HEK293 (cell line): Measurements from ENCODE around the gene LCN6.
"Not testable (repeated sequence)": the region's sequence is repeated elsewhere in the genome, so short reads cannot be mapped to it uniquely, and the experiment has no call there.

Experiments
- CTCF ChIA-PET: fragments of 350-600 bp; formaldehyde crosslinking; extraction: SDS; loops from one replicate; lab custom pipeline; 2021; ENCODE audit warnings: antibody characterized with exemption; lab: Yijun Ruan, JAX
- POLR2A ChIA-PET: fragments of 300-600 bp; formaldehyde crosslinking; extraction: SDS; loops from one replicate; lab custom pipeline; 2020; ENCODE audit warnings: antibody characterized with exemption, inconsistent platforms; lab: Yijun Ruan, JAX
- H3K27ac ChIP-seq: fragments of 200-500 bp; sonication (Bioruptor generic); 2 replicates; pipeline ENCODE4 v1.5.1; 2014; ENCODE audit warnings: low read depth, low read length, control low read depth, inconsistent platforms; ENCODE audit errors: extremely low read depth
- H3K36me3 ChIP-seq, 2 experiments: fragments of 200-500 bp in 1 of 2; sonication (Bioruptor generic) in 1 of 2; 1 replicate in 1 of 2; 2 replicates in 1 of 2; pipeline ENCODE4 v1.5.1; 2014 to 2017; ENCODE audit warnings: inconsistent platforms in 2 of 2, low read length in 2 of 2; ENCODE audit not compliant: control insufficient read depth in 2 of 2, insufficient read depth in 1 of 2
- H3K4me1 ChIP-seq: fragments of 200-500 bp; sonication (Bioruptor generic); 2 replicates; pipeline ENCODE4 v1.5.1; 2014; ENCODE audit warnings: mild to moderate bottlenecking, low read length, inconsistent platforms; ENCODE audit not compliant: control insufficient read depth, insufficient read depth
- H3K4me3 ChIP-seq: 2 replicates; pipeline ENCODE4 v1.5.1; 2011; ENCODE audit warnings: low read depth, mild to moderate bottlenecking, control low read depth, low read length, moderate library complexity
- H3K9me3 ChIP-seq: fragments of 200-500 bp; sonication (Bioruptor generic); 2 replicates; pipeline ENCODE4 v1.5.1; 2014; ENCODE audit warnings: low read depth, low read length, inconsistent platforms; ENCODE audit not compliant: control insufficient read depth, insufficient read depth
- BCL11A ChIP-seq: fragments of 450-650 bp; formaldehyde crosslinking; IDR thresholded peaks from 2 replicates; pipeline ENCODE4 v1.5.1; 2016; ENCODE audit warnings: low read depth, missing biosample characterization, missing genetic modification characterization
- GLI4 ChIP-seq: fragments of 450-650 bp; formaldehyde crosslinking; IDR thresholded peaks from 2 replicates; pipeline ENCODE4 v1.5.1; 2016; ENCODE audit warnings: missing biosample characterization, missing genetic modification characterization
- GLIS2 ChIP-seq: fragments of 450-650 bp; formaldehyde crosslinking; IDR thresholded peaks from 2 replicates; pipeline ENCODE4 v1.5.1; 2016; ENCODE audit warnings: missing biosample characterization, missing genetic modification characterization
- IKZF3 ChIP-seq: fragments of 450-650 bp; IDR thresholded peaks from 2 replicates; pipeline ENCODE4 v1.5.0; 2018; ENCODE audit warnings: missing biosample characterization, mild to moderate bottlenecking, missing genetic modification characterization, moderate library complexity
- SCRT1 ChIP-seq: fragments of 450-650 bp; formaldehyde crosslinking; IDR thresholded peaks from 2 replicates; pipeline ENCODE4 v1.5.1; 2016; ENCODE audit warnings: missing biosample characterization, missing genetic modification characterization, borderline replicate concordance
- SP7 ChIP-seq: fragments of 450-650 bp; formaldehyde crosslinking; IDR thresholded peaks from 2 replicates; pipeline ENCODE4 v1.5.1; 2016; ENCODE audit warnings: missing biosample characterization, missing genetic modification characterization
- ZBTB17 ChIP-seq: fragments of 450-650 bp; formaldehyde crosslinking; IDR thresholded peaks from 2 replicates; pipeline ENCODE4 v1.5.1; 2016; ENCODE audit warnings: missing biosample characterization, missing genetic modification characterization
- ZBTB20 ChIP-seq: fragments of 450-650 bp; formaldehyde crosslinking; IDR thresholded peaks from 2 replicates; pipeline ENCODE4 v1.5.1; 2016; ENCODE audit warnings: missing biosample characterization, missing genetic modification characterization
- ZBTB48 ChIP-seq: fragments of 450-650 bp; formaldehyde crosslinking; IDR thresholded peaks from 2 replicates; pipeline ENCODE4 v1.5.1; 2016; ENCODE audit warnings: missing biosample characterization, missing genetic modification characterization
- ZBTB8A ChIP-seq: fragments of 450-650 bp; formaldehyde crosslinking; IDR thresholded peaks from 2 replicates; pipeline ENCODE4 v1.5.1; 2016; ENCODE audit warnings: missing biosample characterization, missing genetic modification characterization
- ZIC2 ChIP-seq: fragments of 450-650 bp; formaldehyde crosslinking; IDR thresholded peaks from 2 replicates; pipeline ENCODE4 v1.5.1; 2016; ENCODE audit warnings: missing biosample characterization, missing genetic modification characterization
- ZNF112 ChIP-seq: fragments of 450-650 bp; formaldehyde crosslinking; IDR thresholded peaks from 2 replicates; pipeline ENCODE4 v1.5.0; 2017; ENCODE audit warnings: missing biosample characterization, missing genetic modification characterization
- ZNF140 ChIP-seq: fragments of 450-650 bp; formaldehyde crosslinking; IDR thresholded peaks from 2 replicates; pipeline ENCODE4 v1.5.1; 2016; ENCODE audit warnings: missing biosample characterization, missing genetic modification characterization
- ZNF2 ChIP-seq: fragments of 450-650 bp; formaldehyde crosslinking; IDR thresholded peaks from 2 replicates; pipeline ENCODE4 v1.5.1; 2016; ENCODE audit warnings: missing biosample characterization, missing genetic modification characterization
- ZNF214 ChIP-seq: fragments of 450-650 bp; formaldehyde crosslinking; IDR thresholded peaks from 2 replicates; pipeline ENCODE4 v1.5.1; 2017; ENCODE audit warnings: missing biosample characterization, mild to moderate bottlenecking, missing genetic modification characterization, borderline replicate concordance
- ZNF248 ChIP-seq: fragments of 450-650 bp; formaldehyde crosslinking; IDR thresholded peaks from 2 replicates; pipeline ENCODE4 v1.5.1; 2017; ENCODE audit warnings: missing biosample characterization, missing genetic modification characterization
- ZNF274 ChIP-seq, 2 experiments: fragments of 200-500 bp in 1 of 2; fragments of 450-650 bp in 1 of 2; sonication (Bioruptor generic) in 1 of 2; formaldehyde crosslinking in 1 of 2; IDR thresholded peaks; 2 replicates each; pipeline versions ENCODE4 v1.5.1 to v1.6.1; 2014 to 2016; ENCODE audit warnings: borderline replicate concordance in 1 of 2, inconsistent platforms in 1 of 2, low read length in 1 of 2, missing biosample characterization in 1 of 2, missing genetic modification characterization in 1 of 2
- ZNF292 ChIP-seq: fragments of 450-650 bp; formaldehyde crosslinking; IDR thresholded peaks from 2 replicates; pipeline ENCODE4 v1.5.1; 2016; ENCODE audit warnings: low read depth, missing biosample characterization, missing genetic modification characterization, borderline replicate concordance
- ZNF350 ChIP-seq: fragments of 450-650 bp; formaldehyde crosslinking; IDR thresholded peaks from 2 replicates; pipeline ENCODE4 v1.5.0; 2017; ENCODE audit warnings: missing biosample characterization, mild to moderate bottlenecking, missing genetic modification characterization
- ZNF354C ChIP-seq: fragments of 450-650 bp; formaldehyde crosslinking; IDR thresholded peaks from 2 replicates; pipeline ENCODE4 v1.5.1; 2016; ENCODE audit warnings: missing biosample characterization, missing genetic modification characterization, low read depth, borderline replicate concordance
- ZNF37A ChIP-seq: fragments of 450-650 bp; IDR thresholded peaks from 2 replicates; pipeline ENCODE4 v1.5.1; 2018; ENCODE audit warnings: missing biosample characterization, missing genetic modification characterization
- ZNF423 ChIP-seq: fragments of 450-650 bp; formaldehyde crosslinking; IDR thresholded peaks from 2 replicates; pipeline ENCODE4 v1.5.1; 2016; ENCODE audit warnings: missing biosample characterization, missing genetic modification characterization
- ZNF514 ChIP-seq: fragments of 450-650 bp; formaldehyde crosslinking; IDR thresholded peaks from 2 replicates; pipeline ENCODE4 v1.5.1; 2016; ENCODE audit warnings: missing biosample characterization, missing genetic modification characterization
- ZNF529 ChIP-seq: fragments of 450-650 bp; formaldehyde crosslinking; IDR thresholded peaks from 2 replicates; pipeline ENCODE4 v1.5.1; 2017; ENCODE audit warnings: missing genetic modification characterization, missing biosample characterization; ENCODE audit not compliant: insufficient replicate concordance
- ZNF558 ChIP-seq: fragments of 450-650 bp; formaldehyde crosslinking; IDR thresholded peaks from 2 replicates; pipeline ENCODE4 v1.5.1; 2016; ENCODE audit warnings: missing biosample characterization, missing genetic modification characterization
- ZNF560 ChIP-seq: fragments of 450-650 bp; formaldehyde crosslinking; IDR thresholded peaks from 2 replicates; pipeline ENCODE4 v1.5.1; 2017; ENCODE audit warnings: missing biosample characterization, missing genetic modification characterization, borderline replicate concordance
- ZNF600 ChIP-seq: fragments of 450-650 bp; formaldehyde crosslinking; IDR thresholded peaks from 2 replicates; pipeline ENCODE4 v1.5.1; 2016; ENCODE audit warnings: missing biosample characterization, missing genetic modification characterization
- ZNF654 ChIP-seq: fragments of 450-650 bp; formaldehyde crosslinking; IDR thresholded peaks from 2 replicates; pipeline ENCODE4 v1.5.1; 2016; ENCODE audit warnings: low read depth, missing biosample characterization, missing genetic modification characterization
- TF ChIP-seq, protein P1 (sequence below): fragments of 450-650 bp; formaldehyde crosslinking; IDR thresholded peaks from 2 replicates; pipeline ENCODE4 v1.5.1; 2016; ENCODE audit warnings: missing biosample characterization, missing genetic modification characterization, low read depth
- TF ChIP-seq, protein P2 (sequence below): fragments of 450-650 bp; formaldehyde crosslinking; IDR thresholded peaks from 2 replicates; pipeline ENCODE4 v1.5.1; 2016; ENCODE audit warnings: missing biosample characterization, missing genetic modification characterization

Gene LCN6

DNA sequence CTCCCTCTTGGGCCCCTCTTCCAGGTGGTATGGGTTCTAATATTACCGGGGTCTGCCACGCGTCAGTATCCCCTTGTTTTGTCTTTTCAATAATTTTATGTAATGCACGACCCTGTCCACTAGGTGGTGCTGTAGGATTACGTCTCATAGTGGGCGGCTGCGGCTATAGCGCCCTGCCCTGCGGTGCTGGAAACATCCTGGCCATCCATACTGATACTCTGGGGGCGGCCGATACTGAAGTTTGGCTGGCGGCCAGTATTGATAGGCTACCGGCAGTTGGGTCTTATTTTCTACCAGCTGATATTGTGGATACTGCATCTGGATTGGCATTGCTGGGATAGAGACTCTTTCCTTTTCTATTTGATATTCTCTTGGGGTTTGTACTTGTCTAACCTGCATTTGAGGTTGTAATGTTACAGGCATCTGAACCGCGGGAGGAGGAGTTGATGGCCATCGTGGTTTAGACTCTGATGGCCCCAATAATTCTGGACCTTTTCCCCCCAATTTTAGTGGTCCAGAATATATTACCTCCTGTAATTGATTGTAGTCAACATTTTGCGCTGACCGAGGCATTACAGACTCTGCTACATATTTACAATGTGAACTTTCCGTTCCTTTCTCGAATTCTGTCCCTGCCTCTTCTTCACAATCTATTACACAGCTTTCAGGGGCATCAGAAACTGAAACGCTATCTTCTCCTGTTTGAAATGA is 39.5 kb upstream of the LCN6 start (continued):
- TF ChIP-seq, protein P1, sequence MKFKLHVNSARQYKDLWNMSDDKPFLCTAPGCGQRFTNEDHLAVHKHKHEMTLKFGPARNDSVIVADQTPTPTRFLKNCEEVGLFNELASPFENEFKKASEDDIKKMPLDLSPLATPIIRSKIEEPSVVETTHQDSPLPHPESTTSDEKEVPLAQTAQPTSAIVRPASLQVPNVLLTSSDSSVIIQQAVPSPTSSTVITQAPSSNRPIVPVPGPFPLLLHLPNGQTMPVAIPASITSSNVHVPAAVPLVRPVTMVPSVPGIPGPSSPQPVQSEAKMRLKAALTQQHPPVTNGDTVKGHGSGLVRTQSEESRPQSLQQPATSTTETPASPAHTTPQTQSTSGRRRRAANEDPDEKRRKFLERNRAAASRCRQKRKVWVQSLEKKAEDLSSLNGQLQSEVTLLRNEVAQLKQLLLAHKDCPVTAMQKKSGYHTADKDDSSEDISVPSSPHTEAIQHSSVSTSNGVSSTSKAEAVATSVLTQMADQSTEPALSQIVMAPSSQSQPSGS (tag by site-specific recombination): no peak
- TF ChIP-seq ZNF112 (tag by site-specific recombination) (no peak), ZNF514 (tag by site-specific recombination) (no peak), ZNF2 (peak; percentile 74; the same call in 1 of the 2 replicates), SCRT1 (tag by site-specific recombination) (no peak), ZNF654 (tag by site-specific recombination) (peak; percentile 97), SP7 (tag by site-specific recombination) (peak; percentile 58), ZNF292 (no peak), GLIS2 (tag by site-specific recombination) (no peak), ZNF274 (IDR thresholded peaks at IDR 0.05; ENCODE audit: low read length) (no peak), ZNF274 (tag by site-specific recombination; IDR thresholded peaks at IDR 0.05; ENCODE audit: borderline replicate concordance) (no peak), ZNF248 (tag by site-specific recombination) (no peak), ZNF558 (tag by site-specific recombination) (no peak), ZIC2 (tag by site-specific recombination) (no peak), ZNF560 (tag by site-specific recombination) (no peak), GLI4 (tag by site-specific recombination) (no peak), ZBTB48 (tag by site-specific recombination) (no peak), ZBTB17 (tag by site-specific recombination) (peak; percentile 82), ZBTB8A (tag by site-specific recombination) (0 out of 2 replicates have a peak, but pooled peaks have one; percentile 18), ZNF214 (tag by site-specific recombination) (no peak), ZNF140 (tag by site-specific recombination) (no peak), BCL11A (no peak), ZNF350 (tag by site-specific recombination) (no peak), IKZF3 (tag by site-specific recombination) (peak; percentile 66; the same call in 1 of the 2 replicates), ZBTB20 (tag by site-specific recombination) (0 out of 2 replicates have a peak, but pooled peaks have one; percentile 36), ZNF423 (no peak), ZNF354C (tag by site-specific recombination) (no peak), ZNF600 (tag by site-specific recombination) (peak; percentile 92), ZNF529 (tag by site-specific recombination) (no peak), ZNF37A (tag by site-specific recombination) (no peak)
- TF ChIP-seq, protein P2, sequence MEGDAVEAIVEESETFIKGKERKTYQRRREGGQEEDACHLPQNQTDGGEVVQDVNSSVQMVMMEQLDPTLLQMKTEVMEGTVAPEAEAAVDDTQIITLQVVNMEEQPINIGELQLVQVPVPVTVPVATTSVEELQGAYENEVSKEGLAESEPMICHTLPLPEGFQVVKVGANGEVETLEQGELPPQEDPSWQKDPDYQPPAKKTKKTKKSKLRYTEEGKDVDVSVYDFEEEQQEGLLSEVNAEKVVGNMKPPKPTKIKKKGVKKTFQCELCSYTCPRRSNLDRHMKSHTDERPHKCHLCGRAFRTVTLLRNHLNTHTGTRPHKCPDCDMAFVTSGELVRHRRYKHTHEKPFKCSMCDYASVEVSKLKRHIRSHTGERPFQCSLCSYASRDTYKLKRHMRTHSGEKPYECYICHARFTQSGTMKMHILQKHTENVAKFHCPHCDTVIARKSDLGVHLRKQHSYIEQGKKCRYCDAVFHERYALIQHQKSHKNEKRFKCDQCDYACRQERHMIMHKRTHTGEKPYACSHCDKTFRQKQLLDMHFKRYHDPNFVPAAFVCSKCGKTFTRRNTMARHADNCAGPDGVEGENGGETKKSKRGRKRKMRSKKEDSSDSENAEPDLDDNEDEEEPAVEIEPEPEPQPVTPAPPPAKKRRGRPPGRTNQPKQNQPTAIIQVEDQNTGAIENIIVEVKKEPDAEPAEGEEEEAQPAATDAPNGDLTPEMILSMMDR: peak; percentile 91
- TF ChIP-seq, all 188 proteins: peak for 22

DNA sequence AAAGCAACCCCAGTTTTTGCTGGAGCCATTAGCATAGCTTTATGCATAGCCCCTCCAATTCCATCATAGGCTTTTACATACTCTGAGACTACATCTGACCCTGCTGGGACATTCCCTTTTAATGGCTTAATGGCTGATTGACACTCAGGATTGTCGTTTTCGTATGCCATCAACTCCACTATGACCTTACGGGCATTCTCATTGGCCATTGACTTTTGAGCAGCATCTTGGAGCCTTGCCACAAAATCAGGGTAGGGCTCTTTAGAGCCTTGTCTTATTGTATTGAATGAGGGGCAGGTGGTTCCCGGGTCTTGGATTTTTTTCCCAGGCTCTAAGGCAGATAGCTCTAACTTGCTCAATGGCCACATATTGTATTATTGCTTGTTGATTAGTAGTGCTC is 38.7 kb upstream of the LCN6 start:
- H3K9me3 ChIP-seq, H3K4me3 ChIP-seq, H3K36me3 ChIP-seq, H3K4me1 ChIP-seq, H3K27ac ChIP-seq: not testable (repeated sequence)
- ChIA-PET POLR2A (interaction anchor here (1.6 kb wide), 1 partner anchor 248 kb away, joined by 4 read pairs; no protein-coding TSS in a partner anchor), CTCF (interaction anchor here (0.5 to 6.1 kb wide), 36 partner anchors 9 to 976 kb away, joined by 3 to 61 read pairs (median 4); partner anchors contain the start of genes ABCA2, CLIC3, MAMDC4 and NPDC1)
